Spinal cord (tissue), 10 donors: ENCODE results near the gene MIPOL1. TPM values are rescaled to one million over a fixed set of nuclear protein-coding genes. Genes with fewer than 3 reads are reported as not detected.
A peak's percentile ranks its signal among the peaks of the same experiment; 100 is the strongest.

ENCODE experiments used
- DNase-seq, 6 donors: peaks; one replicate each; pipeline versions ENCODE4 v3.0.0 to v3.0.0-alpha.2; 2013 to 2015; ENCODE audit warnings: low spot score in 6 of 6, low read depth in 4 of 6
- H3K27ac ChIP-seq: one replicate; pipeline ENCODE4 v1.5.1; 2013; ENCODE audit warnings: low read depth, low read length, control low read depth
- H3K27me3 ChIP-seq: one replicate; pipeline ENCODE4 v1.6.1; 2013; ENCODE audit warnings: low read length; ENCODE audit not compliant: control insufficient read depth, insufficient read depth
- H3K36me3 ChIP-seq: one replicate; pipeline ENCODE4 v1.6.1; 2013; ENCODE audit warnings: low read length; ENCODE audit not compliant: control insufficient read depth, insufficient read depth
- H3K4me1 ChIP-seq: one replicate; pipeline ENCODE4 v1.6.1; 2013; ENCODE audit warnings: low read length; ENCODE audit not compliant: control insufficient read depth, insufficient read depth
- H3K4me3 ChIP-seq: one replicate; pipeline ENCODE4 v1.5.1; 2013; ENCODE audit warnings: low read depth, low read length, control low read depth
- H3K9me3 ChIP-seq: one replicate; pipeline ENCODE4 v1.6.1; 2013; ENCODE audit warnings: low read length; ENCODE audit not compliant: control insufficient read depth, insufficient read depth
- WGBS: methylation state at CpG from one replicate; pipeline ENCODE4 v1.1.5; 2013; ENCODE audit warnings: missing lambda C conversion rate; ENCODE audit not compliant: insufficient coverage; 5-methylcytosine and 5-hydroxymethylcytosine counted together
- polyA plus RNA-seq, 2 donors: library from polyadenylated mRNA; unstranded; fragments of 120-200 nt; gene quantifications; one replicate each; pipeline ENCODE4 v1.2.1, GENCODE V29; 2013; ENCODE audit not compliant: insufficient read length in 2 of 2
- total RNA-seq, 2 donors: library from RNA; depleted of rRNA in 1 of 2; stranded (reverse); fragments of 120-200 nt in 1 of 2; fragments of >200 nt in 1 of 2; gene quantifications; one replicate each; pipeline versions ENCODE4 v1.2.3 to v1.2.4, GENCODE V29; 2013 to 2014
- donor health status: healthy.

MIPOL1 gene
- total and polyA plus RNA-seq, 4 donors = 3.9 to 19.6 (median 11.0) TPM

DNA sequence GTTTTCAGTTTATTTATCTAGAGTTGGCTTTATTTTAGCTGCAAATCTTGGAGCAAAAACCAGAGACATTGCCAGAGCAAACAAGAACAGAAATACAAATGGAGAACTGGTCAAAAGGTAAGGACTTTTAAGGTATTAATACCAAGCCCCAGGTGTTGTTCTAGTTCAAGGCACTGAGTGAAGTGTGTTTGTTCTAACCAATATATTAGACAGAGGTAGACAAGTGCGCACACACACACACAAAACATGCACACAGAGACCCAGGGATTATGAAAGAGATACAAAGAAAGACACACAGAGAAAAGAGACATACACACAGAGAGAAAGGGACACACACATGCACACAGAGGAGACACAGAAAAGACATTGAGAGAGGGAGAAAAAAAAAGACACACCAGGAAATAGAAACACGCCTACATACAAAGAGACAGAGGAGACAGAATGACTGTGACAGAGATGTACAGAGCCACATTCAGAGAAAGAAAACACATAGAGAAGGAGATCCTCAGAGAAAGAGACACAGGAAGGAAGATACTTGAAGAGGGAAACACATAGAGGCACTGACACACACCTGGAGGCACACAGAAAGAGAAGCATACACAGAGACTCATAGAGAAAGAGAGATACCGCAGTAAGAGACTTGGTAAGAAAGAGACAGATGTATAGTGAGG, 50.2 kb downstream of the MIPOL1 start:
- H3K4me3 ChIP-seq = no peak overlapping the region
- H3K27me3 ChIP-seq = no peaks in the 10 kb centered on the region
- no peaks in the 10 kb centered on the region for H3K4me1 ChIP-seq
- no peaks in the 10 kb centered on the region for H3K9me3 ChIP-seq
- no peaks in the 10 kb centered on the region for H3K36me3 ChIP-seq
- WGBS = 86% methylated on average over 1 of the region's 3 CpGs
- H3K27ac ChIP-seq = no peak overlapping the region
- DNase-seq = no peak

DNA sequence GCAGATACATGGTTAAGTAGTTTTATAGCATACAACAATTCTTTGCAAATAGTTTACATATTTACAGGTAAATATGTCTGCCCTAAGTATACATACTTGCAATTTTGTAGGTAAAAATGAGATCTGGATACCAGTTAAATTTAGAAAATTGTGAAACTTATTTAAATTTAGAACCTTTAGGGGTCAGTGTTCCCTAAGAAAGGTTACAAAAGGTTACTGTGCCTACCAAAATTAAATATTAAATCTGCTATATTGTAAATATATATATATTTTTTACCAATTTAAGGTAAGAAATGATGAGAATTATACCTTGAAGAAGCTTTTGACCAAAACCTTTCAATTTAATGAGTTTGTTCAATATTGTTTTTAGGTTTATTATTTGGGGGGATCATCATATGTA, 54.0 kb downstream of the MIPOL1 start:
- Histone ChIP-seq H3K4me1 (no peaks in the 10 kb centered on the region), H3K9me3 (no peaks in the 10 kb centered on the region), H3K4me3 (no peak overlapping the region), H3K36me3 (no peaks in the 10 kb centered on the region), H3K27ac (no peak overlapping the region), H3K27me3 (no peaks in the 10 kb centered on the region)
- DNase-seq = no peak

DNA sequence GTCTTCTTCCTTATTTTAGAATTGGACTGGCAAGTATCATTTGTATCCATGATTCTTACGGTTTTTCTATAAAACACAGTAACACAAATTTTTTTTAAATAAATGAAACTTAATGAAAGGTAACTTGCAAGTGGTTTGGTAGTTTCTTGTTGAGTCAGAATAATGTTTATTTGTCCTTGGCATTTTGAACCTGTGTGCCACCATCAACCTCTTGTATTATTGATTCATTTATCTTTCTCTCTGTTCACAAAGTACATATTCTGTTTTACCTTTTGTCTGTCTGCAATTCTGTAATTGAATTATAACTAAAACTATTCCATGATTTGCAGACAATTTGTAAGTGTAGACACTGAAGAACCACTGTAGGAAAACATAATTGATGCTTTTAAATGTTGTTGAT, 54.7 kb downstream of the MIPOL1 start:
- no peaks in the 10 kb centered on the region for H3K27me3 ChIP-seq
- no peaks in the 10 kb centered on the region for H3K4me1 ChIP-seq
- no peak overlapping the region for H3K4me3 ChIP-seq
- no peaks in the 10 kb centered on the region for H3K36me3 ChIP-seq
- no peak for DNase-seq
- no CpG with 5 or more reads among the region's 1 CpG for WGBS
- no peak overlapping the region for H3K27ac ChIP-seq
- H3K9me3 ChIP-seq = no peaks in the 10 kb centered on the region

DNA sequence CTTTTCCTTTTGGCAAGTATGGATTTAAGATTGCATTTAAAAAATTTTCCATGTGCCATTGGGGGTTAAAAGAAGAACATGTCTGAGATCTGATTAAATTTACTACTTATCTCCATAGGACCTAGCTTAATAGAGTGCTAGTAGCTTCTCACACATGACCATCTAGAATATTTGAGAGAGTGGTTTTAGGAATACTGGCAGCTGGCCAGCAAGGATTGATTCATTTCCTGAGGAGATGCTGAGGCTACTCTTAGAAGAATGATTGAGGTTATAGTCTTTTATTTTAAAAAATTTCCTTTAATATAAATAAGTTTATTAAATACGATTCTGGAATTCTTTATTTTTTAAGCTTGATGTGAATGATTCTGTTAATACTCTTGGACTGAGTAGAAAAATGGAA, 56.2 kb downstream of the MIPOL1 start:
- H3K36me3 ChIP-seq = no peaks in the 10 kb centered on the region
- H3K27ac ChIP-seq = no peak overlapping the region
- no peaks in the 10 kb centered on the region for H3K27me3 ChIP-seq
- no peak overlapping the region for H3K4me3 ChIP-seq
- no peaks in the 10 kb centered on the region for H3K9me3 ChIP-seq
- no peaks in the 10 kb centered on the region for H3K4me1 ChIP-seq
- WGBS = no CpG with 5 or more reads among the region's 1 CpG
- DNase-seq = no peak

DNA sequence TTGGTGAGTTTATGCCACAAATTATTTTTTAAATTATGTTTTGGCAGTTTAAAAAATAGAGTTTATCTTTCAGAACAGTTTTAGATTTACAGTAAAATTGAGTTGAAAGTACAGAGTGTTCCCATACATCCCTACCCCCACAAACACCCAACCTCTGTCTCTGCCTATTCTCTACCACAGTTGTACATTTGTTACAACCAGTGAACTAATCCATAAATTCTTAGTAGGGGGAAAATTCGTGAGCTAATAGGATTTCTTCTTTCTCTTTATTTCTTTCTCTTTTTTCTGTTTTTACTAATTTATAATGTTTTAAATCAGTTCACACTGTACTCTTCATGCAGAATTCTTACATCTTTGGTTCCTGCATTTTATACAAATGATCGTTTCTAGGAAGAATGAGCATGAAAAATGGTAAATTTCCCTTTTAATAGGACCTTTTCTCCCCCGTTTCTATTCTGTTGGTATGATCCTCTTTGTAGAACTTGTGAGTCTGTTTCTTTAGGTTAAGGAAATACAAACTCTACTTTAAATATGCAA, 56.7 kb downstream of the MIPOL1 start:
- H3K36me3 ChIP-seq = no peaks in the 10 kb centered on the region
- H3K27ac ChIP-seq = no peak overlapping the region
- no CpG with 5 or more reads among the region's 3 CpGs for WGBS

DNA sequence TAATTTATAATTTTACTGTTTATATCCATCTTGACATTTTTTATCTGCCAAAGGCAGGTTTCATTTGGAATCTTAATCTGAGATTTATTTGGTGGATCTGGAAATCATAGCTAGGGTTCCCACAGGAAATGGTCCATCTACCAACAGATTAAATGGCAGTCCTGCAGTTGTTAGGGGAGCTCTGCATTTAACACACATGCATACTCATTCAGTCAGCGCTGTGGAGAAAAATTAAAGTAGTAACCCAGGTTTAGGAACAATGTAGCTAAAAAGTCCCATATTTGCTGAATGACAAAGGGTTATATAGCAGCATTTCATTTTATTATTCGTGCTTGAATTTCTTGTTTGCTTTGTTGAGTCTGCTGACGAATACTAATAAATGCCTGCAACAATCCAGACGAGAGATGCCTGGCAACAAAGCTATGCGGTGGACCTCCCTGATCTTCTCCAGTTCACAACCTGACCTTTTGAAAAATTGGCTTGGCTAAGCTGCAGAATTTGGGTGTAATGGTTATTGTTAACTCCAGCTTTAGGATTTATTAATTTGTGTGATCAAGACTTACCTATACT, 59.8 kb downstream of the MIPOL1 start:
- H3K4me3 ChIP-seq = no peak overlapping the region
- no peaks in the 10 kb centered on the region for H3K27me3 ChIP-seq
- WGBS = 41% methylated on average over 3 of the region's 5 CpGs
- no peak overlapping the region for H3K27ac ChIP-seq
- no peak for DNase-seq
- no peaks in the 10 kb centered on the region for H3K36me3 ChIP-seq
- H3K9me3 ChIP-seq = no peaks in the 10 kb centered on the region
- H3K4me1 ChIP-seq = no peaks in the 10 kb centered on the region

More for the DNA sequence above, 56.7 kb downstream of the MIPOL1 start:
- Histone ChIP-seq H3K9me3 (no peaks in the 10 kb centered on the region), H3K27me3 (no peaks in the 10 kb centered on the region), H3K4me1 (no peaks in the 10 kb centered on the region), H3K4me3 (no peak overlapping the region)
- DNase-seq = no peak

DNA sequence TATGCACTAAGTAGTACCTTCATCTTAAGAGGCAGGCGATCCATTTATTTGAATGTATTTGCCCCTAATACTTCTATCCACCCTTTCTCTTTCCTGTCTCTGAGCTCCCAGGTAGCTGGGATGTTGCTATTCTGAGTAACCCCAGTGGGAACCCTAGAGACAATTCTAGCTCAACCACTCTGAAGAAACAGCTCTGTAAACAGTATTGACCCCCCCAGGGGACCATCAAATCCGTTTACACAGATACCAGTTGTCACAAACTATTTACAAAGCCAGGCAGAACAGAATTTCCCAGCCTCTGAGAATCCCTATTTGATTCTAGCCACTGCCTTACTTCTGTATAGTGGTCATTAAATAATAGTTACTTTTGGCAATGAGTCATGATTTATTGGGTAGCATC, 64.9 kb downstream of the MIPOL1 start:
- Histone ChIP-seq H3K4me3 (no peak overlapping the region), H3K4me1 (no peaks in the 10 kb centered on the region), H3K27me3 (no peaks in the 10 kb centered on the region), H3K27ac (no peak overlapping the region), H3K36me3 (no peaks in the 10 kb centered on the region), H3K9me3 (no peaks in the 10 kb centered on the region)
- DNase-seq = peak in 1 of 6 donors; percentile 50
- 0% methylated on average over 1 of the region's 2 CpGs for WGBS

DNA sequence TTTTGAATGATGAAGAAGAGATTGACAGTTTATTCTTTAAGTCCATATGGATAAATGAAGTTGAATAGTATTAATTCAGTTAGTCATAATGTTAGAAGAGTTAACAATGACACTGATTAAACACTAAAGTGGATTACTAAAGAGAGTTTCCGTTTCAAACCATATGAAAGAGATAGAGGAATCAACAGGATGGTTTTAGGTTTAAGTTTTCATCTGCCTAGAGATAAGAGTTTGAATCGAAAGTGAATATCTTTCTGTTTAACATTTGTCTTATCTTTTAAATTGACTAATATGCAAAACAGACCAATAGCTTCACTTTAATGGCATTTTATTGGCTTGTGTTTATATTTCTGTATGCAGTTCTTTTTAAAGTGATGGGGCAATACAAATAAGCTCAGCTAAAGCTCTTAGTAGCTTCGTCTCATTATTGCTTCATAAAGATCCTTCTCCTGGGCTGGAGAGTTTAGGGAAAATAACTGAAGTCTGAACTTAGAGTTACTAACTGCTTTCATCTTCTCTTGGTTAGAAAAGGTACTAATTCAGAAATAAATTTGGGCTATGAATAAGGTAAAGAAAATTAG, 66.0 kb downstream of the MIPOL1 start:
- DNase-seq = no peak
- H3K9me3 ChIP-seq = no peaks in the 10 kb centered on the region
- whole genome bisulfite sequencing = no CpG with 5 or more reads among the region's 3 CpGs
- no peaks in the 10 kb centered on the region for H3K27me3 ChIP-seq
- no peak overlapping the region for H3K4me3 ChIP-seq
- H3K27ac ChIP-seq = no peak overlapping the region
- no peaks in the 10 kb centered on the region for H3K36me3 ChIP-seq
- no peaks in the 10 kb centered on the region for H3K4me1 ChIP-seq

DNA sequence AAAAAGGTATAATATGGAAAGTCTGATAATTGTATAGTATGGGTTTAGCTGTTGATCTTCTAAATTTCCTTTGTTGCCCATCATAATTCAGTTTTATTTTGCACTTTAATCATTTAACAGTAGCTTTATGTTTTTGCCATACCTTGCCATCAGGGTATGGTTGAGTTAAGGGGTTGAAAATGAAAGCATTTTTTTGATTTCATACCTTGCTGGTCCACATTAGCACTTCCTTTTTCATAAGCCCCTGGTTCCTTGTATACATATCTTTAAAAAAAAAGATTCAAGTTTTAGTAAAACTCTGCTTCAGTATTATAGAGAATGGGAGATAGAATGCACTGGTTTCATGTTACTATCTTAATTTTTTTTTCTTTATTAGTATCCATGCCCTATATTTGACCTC, 71.1 kb downstream of the MIPOL1 start:
- H3K4me1 ChIP-seq = no peaks in the 10 kb centered on the region
- H3K4me3 ChIP-seq = no peak overlapping the region
- no peaks in the 10 kb centered on the region for H3K9me3 ChIP-seq
- DNase-seq = no peak
- no peaks in the 10 kb centered on the region for H3K27me3 ChIP-seq
- no peaks in the 10 kb centered on the region for H3K36me3 ChIP-seq
- H3K27ac ChIP-seq = no peak overlapping the region

DNA sequence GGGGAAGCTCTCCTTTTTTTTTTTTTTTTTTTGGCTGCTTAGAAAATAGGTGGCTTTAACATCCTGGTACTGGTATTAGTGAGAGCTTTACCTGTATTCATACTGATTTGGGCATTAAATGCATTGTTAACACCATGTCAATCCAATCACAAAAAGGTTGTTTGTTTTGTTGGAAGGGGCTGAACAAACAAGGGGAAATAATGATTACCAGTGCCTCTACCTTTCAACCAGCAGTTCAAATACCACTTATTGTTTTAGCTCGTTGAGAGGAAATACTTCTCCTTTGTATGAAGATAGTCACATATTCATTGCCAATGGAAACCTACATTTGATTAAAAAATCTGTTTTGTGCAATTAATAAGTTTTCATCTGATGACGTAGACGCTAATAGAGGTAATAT, 72.9 kb downstream of the MIPOL1 start:
- no peak for DNase-seq
- no peaks in the 10 kb centered on the region for H3K4me1 ChIP-seq
- no CpG with 5 or more reads among the region's 3 CpGs for WGBS
- no peaks in the 10 kb centered on the region for H3K9me3 ChIP-seq
- no peaks in the 10 kb centered on the region for H3K27me3 ChIP-seq
- no peak overlapping the region for H3K27ac ChIP-seq
- H3K36me3 ChIP-seq = no peaks in the 10 kb centered on the region
- no peak overlapping the region for H3K4me3 ChIP-seq
